Stimulated activated CD8-positive, alpha-beta memory T cell treated with anti-CD3 and anti-CD28 coated beads, Interleukin-4, amount 100 ng/mL, for 1 hour (primary cell): Measurements from ENCODE around the gene MIB1.

ENCODE experiments used
- DNase-seq, 2 donors: peaks; one replicate each; pipeline ENCODE4 v3.0.0-alpha.2; 2020; ENCODE audit warnings: low read depth in 2 of 2, low spot score in 1 of 2

The MIB1 gene

DNA sequence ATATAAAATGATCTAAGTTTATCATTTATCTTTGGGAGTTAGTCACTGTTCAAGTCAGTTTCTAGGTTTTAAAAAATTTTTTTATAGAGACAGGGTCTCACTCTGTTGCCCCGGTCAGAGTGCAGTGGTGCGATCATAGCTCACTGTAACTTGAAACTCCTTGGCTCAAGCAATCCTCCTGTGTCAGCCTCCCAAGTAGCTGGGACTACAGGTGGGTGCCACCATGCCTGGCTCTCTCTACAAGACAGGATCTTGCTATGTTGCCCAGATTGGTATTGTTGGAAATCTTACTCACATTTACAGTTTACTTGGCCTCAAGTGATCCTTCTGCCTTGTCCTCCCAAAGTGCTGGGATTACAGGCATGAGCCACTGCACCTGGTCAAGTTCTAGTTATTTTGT lies 74.5 kb downstream of the MIB1 start:
- no peak for DNase-seq

DNA sequence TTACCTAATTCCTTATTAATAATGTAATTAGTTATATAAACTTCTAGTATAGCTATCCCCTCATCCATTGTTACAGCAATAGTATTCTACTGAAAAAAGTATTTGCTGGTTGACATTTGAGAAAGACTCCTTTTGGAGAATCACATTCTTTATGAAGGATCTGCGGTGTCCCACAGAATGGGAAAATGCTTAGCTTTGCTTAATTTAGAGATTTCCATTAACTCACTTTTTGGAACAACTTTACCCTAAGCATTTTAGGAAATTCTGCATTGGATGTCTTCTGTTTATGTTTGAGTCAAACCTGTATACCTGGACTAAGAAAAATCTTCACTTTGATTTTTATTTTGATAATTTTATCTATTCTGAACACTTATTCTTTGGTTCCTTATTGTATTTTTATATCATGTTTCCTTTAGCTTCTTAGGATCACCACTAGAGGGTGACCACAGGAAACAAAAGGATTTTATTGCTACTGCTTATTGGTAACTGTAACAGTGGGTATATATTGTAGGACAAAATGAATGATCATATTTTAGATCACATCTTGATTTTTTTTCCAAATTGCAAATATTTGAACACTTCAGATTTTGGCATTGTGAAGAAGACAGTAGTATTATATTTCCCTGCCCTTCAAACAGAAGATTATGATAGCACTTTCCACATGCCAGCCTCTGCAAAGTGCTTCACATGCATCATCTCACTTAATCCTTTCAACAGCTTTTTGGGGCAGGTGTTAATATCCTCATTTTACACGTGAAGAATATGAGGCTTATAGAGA lies 79.6 kb downstream of the MIB1 start:
- no peak for DNase-seq

DNA sequence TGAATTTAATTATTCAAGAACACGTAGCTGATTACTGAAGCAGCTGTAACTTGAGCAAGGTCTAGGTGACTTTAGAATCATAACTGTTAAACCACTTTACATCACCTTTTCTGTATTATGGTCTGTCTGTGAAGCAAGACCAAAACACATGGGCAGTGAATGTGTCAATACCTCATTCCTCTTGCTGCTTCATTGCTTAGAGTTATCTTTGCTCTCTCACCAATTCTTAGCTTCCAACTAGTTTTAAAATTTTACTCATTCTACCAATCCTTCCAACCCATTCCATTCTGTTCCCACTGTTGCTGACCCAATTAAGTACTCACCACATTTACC lies 80.2 kb downstream of the MIB1 start:
- DNase-seq = no peak

DNA sequence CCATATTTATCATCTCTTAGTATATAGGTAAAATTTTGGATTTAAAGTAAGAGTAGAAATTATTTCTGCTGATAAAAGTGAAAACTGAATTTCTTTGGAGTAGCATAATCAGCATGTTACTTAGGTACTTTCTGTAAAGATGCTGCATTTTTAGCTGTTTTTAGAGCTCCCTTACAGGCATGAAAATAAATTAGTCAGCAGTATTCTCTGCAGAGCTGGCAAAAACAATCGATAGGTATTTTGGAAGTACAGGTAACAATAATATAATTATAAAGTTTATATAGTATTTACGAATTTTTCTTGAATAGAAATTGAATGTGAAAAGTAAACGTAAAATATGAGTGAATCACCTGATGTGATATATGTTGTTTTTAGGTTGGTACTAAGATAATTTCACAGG lies 83.3 kb downstream of the MIB1 start:
- no peak for DNase-seq

DNA sequence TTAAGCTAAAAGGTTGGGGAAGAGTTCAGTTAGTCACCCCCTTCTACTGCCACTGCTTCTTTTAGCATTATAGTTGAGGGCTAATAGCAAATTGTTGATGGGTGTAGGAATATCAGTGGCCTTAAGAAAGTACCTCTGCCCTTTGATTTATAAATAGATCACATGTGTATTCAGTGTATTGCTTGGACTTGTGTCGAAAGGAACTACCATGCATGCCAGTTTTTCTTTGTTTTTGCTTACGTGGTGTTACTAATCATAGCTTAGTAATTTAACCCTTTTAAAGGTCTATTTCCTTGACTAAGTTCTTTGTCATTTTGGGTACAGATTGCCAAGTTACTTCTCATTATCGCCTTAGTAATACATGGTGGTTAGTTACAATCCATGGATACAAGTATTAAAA lies 85.6 kb downstream of the MIB1 start:
- no peak for DNase-seq

DNA sequence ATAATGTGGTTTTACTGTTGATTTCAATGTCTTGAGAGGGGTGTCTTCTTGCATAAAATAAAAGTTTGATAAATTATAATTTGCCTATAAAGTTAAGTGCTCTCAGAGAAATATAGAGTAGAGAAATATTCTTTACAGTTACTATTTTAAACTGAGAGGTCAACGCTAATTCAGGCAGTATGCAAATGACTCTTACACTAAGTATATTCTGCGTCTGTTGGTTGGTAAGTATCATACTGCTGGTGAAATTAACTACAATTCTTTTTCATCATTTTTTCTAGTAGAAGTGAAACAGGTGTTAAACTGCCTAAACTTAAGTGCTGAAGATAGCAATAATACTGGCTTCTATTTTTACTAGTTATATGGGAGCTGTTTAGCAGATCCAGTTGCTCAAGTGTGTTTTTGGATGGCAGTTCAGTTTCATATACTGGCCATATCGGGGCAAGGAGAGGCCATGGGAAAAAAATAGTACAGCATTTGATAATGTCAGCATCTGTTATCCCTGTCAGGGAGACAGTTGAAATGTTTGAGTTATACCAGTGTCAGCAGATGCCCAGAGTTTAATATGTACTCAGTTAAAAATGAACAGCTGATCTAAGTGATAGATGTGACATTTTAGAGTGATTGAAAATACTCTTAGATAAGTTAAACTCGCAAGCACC lies 86.2 kb downstream of the MIB1 start:
- DNase-seq = no peak

DNA sequence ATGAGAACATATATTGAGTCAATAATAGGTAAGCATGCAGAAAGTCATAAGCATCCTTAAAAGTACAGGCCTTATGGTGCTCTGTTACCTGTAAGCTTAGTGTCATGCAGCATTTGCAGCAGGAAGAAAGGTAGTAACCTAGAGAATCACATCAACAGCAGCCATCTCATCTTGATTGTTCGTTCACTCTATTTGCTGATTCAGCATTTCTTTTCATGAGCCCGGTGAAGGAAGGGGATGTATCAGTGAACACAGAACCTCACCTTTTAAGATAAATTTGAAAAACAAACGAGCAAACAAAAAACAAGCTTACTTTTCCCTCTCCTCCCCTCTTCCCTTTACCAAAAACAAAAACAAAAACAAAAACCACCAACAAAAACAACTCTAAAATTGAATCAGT lies 89.9 kb downstream of the MIB1 start:
- DNase-seq = no peak

DNA sequence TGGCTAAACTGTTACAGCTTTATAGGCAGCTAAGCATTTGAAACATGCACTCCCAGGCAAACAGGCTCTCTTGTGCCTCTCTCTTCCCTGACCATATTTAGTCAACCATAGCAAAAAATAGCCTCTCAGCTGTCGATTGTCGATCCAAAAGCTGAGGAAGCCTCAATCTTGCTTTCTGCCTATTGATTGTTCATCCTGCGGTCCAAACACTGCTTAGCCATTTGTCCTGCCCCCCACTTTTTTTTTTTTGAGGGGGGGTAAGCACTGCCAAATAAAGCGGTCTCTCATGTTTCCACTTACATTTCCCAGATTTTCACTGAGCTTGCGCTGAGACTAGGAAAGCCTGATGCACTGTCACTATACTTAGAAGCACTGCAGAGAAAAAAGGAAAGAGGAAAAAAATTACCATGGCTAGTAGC lies 90.8 kb downstream of the MIB1 start:
- no peak for DNase-seq

DNA sequence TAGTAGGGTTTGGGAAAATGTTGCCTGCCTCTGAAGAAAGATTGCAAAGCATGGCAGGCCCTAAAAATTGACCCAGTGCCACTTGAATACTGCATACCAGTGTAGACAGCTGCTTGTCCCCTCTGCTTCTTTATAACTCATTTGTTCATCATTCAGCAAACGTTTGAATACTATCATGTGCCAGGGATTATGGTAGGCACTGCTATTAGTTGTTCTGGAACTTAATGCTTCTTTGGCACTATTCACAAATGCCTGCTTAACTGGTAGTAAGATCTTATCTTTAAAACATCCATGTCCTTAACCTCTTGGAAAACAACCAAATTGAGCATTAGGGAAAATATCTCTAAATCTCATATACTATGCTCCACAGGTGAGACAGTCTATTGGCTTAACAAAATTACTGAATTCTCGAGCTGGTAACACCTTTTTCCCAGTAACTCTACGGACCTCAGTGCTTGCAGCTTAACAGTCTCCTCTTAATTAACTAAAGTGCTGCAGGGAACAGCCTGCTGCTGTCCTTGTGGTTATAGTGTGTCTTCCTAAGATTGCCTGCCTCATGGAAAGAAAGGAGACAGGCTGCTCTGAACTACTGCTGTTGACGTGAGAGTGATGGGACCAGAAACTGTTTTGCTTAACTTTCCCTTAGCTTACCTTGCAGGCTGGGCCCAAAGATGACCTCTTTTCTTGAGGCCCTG lies 93.2 kb downstream of the MIB1 start:
- DNase-seq = no peak

DNA sequence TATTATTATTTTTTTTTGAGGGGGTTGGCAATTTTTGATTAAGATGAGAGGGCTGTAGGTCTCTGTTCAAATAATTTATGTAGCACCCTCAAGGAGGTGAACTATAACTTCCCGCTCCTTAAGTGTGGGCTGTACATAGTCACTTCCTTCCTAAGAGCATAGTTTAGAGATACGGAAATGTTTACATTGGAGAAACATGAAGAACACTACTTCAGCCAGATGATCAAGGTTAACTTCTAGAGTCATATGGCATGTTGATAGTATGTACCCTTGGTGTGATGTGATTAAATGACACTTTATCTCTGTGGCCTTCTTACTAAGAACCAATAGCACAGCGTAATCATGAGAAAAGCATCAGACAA lies 93.7 kb downstream of the MIB1 start:
- DNase-seq = no peak

DNA sequence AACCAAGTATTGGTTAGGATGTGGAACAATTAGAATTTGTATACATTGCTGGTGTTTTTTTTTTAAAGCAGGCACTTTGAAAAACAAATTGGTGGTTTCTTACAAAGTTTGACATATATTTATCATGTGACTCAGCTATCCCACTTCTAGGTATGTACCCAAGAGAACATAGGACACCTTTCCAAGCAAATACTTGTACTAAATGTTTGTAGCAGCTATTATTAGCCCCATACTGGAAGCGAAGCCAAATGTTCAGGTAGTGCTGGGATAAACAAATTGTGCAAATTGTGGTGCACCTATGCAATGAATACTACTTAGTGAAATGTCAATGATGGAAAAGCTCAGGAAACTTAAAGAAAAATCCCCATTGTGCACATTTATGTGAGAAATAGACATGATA lies 101.0 kb downstream of the MIB1 start:
- no peak for DNase-seq

DNA sequence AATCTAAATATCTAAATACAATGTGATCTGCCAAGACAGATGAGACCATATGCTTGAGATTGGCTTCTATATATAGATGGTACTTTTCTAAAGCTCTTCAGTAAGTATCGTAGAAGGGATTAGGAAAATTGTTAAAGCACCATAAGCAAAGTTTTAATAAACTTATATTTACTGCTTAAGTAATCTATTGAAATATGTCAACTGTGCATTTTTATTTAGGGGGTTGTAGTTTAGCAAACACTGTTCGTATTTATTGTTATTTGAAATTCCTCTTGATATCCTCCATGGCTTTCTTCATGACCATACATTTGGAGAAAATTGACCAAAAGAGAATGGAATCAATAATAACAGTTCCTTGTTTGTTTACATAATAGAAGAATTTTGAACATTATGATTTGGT lies 102.7 kb downstream of the MIB1 start:
- no peak for DNase-seq

DNA sequence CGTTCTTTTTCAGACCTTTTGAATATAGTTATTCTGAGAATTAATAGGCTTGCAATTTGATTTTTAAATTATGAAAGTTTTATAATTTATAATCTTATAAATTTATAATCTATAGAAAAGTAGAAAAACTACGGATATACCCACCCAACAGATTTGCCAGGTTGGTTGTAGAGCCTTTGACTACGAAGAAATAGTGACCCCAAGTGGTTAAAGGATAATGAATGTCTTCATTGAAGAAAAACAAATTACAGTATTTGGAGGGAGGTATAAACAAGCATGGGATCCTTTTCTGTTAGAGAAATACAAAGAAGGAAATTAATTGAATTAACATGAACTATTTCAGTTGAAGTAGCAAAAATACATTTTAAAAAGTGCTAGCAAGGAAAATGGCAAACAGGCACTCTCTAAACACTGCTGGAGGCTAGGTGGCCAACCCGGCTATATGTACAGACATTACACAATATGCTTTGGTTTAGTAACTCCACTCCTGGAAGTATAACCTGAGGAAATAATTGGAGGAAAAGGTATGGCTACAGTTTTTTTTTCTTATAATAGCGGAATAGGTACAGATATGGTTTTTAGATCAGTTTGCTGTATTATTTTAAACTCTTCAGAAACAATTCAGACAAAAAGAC lies 110.9 kb downstream of the MIB1 start:
- no peak for DNase-seq

DNA sequence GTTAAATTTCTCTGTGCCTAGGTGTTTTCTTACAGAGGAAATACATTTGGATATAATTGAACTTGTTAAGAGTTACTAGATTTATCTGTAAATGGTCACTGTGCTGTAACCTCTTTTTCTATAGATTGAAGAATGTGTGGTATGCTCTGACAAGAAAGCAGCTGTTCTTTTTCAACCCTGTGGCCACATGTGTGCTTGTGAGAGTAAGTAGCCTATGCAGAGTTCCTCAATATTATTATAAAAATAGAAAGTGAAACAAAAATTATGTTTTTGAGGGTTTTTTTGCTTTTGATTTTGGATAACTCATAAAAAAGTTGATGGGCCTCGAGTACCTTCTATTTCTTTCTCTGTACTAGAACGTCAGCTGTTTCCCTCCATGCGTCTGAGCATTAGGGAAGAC lies 112.4 kb downstream of the MIB1 start:
- no peak for DNase-seq

DNA sequence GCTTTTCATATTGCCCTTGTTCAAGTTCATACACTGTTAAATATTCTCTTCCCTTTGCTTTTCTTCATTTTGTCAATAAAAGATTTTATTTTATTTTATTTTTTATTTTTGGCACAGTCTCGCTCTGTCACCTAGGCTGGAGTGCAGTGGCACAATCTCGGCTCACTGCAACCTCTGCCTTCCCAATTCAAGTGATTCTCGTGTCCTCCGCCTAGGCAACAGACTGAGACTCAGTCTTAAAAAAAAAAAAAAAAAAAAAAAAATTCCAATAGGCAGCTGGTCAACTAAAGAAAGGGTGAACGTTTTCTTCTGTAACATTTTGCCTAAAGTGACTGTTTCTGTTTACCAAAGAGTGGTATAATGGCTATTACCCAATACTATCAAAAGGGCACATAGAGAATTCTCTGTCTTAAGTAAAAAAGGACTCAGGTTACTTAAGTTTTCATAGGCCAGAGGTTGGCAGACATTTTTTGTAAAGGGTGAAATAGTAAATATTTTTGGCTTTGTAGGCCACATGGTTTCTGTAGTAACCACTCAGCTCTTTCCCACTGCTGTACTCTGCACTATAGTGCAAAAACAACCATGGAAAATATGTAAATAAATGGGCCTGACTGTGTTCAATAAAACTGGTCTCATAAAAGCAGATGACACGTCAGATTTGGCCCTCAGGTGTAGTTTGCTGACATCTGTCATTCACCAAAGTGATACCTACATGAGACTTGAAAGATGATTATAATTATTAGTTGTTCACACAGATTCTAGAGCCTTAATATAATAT lies 113.4 kb downstream of the MIB1 start:
- DNase-seq = no peak

DNA sequence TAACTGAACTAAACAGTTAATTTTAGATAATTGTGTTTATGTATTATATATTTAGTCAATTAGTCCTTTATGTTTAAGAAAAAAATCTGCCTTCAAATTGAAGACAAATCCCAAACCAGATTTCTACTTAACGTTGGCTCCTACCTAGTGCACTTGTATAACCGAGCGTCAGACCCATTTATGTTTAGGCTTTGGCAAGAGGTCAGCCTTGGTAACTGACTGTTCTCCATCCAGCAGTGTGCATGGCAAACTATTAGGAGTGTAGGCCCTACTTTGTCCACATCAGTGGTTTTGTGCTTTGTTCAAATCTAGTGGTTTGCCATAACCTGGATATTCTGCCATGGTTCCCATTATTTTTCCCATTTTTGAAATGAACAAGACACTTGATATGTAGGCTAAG lies 114.8 kb downstream of the MIB1 start:
- DNase-seq = no peak

DNA sequence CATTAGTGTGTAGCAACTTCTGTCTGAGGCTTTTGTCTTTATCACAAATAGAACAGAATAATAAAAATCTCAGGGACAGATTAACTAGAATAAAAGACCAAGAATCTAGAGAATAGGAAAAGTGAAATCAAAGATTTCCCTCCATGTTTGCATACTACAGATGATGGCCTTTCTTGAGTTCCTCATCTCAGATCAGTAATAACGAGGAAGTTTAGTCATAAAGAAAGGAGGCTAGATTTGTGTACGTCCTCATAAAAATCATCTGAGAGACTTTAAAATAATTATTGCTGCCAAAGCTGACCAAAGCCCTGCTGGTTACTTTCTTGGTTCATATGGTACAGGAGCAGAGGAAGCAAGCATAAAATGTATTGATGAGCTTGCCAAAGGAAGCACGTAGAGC lies 117.3 kb downstream of the MIB1 start:
- no peak for DNase-seq

DNA sequence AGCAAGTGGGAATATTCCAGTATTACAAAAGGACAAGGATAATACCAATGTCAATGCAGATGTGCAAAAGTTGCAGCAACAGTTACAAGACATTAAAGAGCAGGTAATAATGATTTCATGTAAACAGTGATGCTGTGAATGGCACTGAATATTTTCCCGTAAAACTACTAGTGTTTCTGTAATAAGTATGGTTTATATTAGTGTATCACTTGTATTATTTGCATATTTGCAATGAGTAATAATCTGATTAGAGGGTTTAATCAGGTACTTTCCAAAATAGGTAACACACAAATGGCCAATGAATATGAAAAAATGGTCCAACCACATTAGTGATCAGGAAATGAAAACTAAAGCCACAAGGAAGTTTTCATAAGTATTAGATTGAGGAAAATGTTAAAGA lies 118.0 kb downstream of the MIB1 start:
- DNase-seq = no peak

DNA sequence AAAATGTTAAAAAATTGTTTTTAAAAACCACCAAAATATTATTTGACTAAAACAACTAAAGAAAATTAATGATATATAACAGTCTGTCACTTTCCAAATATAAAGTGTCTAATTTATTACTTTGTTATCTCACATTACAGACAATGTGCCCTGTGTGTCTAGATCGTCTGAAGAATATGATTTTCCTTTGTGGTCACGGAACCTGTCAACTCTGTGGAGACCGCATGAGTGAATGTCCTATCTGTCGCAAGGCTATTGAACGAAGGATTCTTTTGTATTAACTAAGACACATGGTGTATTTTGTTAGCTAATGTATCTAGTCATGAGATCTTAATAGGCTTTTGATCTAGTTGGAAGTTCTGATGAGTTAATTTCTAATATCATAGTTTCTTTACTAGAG lies 123.8 kb downstream of the MIB1 start:
- no peak for DNase-seq

DNA sequence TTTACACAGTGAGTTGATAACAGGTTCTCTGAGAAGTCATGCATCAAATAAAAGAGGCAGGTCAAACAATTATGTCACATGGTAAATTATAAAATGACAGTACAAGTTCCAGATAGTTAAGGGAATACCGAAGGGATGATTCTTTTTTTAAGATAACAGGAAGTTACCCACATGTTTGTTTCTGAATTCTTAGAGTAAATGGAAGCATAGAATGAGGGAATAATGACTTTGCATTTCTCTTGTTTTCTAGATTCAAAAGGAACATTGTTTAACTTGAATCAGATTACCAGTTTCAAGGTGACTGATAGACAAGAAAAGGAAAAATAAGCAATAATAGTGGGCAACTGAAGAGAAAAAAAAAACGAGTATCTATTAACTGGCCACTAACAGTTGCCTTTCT lies 124.5 kb downstream of the MIB1 start:
- no peak for DNase-seq

DNA sequence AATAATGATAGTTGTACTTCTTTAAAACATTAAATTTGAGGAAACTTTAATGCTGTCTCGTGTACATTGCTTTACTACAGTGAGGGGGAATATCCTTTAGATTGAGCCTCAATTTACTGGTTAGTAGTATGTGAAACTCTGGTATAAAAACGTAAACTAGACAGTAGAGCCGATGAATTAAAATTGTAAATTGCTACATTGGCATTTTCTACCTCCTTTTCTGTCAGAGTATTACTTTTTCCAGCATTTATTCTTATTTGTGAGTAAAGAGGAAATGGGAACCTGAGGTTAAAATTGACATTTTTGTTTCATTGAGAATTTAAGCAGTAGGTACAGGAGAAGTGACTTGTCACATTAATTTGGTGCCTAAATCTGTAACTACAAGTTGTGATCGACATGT lies 128.2 kb downstream of the MIB1 start:
- no peak for DNase-seq
